ENCODE results near the gene WIPI1. TPM values are rescaled to one million over a fixed set of nuclear protein-coding genes. Genes with fewer than 3 reads are reported as not detected.

Gene WIPI1
- polyA plus RNA-seq, 6 donors from 2014 or later, result 1.4 to 4.6 (median 3.1) TPM; not detected in 1

GRCh38 chr17:68441070-68441770 lies 16.1 kb downstream of the WIPI1 start:
- no peaks in the 10 kb centered on the region for H3K9me3 Mint-ChIP-seq
- ATAC-seq (ENCODE audit: low read depth in 2 of 2), result peak in 1 of 2 donors; percentile 15
- H3K27ac Mint-ChIP-seq, result peak overlapping the region in 5 of 6 donors; percentile 69 to 96 (median 77)
- DNase-seq, result no peak
- no peaks in the 10 kb centered on the region for H3K36me3 Mint-ChIP-seq
- H3K4me3 Mint-ChIP-seq, result peak overlapping the region in 3 of 8 donors; percentile 4 to 51 (median 26)
- H3K27me3 Mint-ChIP-seq, result no peaks in the 10 kb centered on the region
- H3K4me1 Mint-ChIP-seq, result peaks cover 37 to 54% (median 50%) of the 10 kb centered on the region in 3 donors

GRCh38 chr17:68440526-68440925 lies 16.8 kb downstream of the WIPI1 start:
- Mint-ChIP-seq H3K36me3 (no peaks in the 10 kb centered on the region), H3K9me3 (no peaks in the 10 kb centered on the region), H3K4me1 (peaks cover 40 to 60% (median 56%) of the 10 kb centered on the region in 3 donors), H3K4me3 (no peak overlapping the region), H3K27me3 (no peaks in the 10 kb centered on the region), H3K27ac (peak overlapping the region; percentile 28 to 96 (median 70))
- no peak for ATAC-seq (ENCODE audit: low read depth in 2 of 2)
- no peak for DNase-seq

- H3K4me1 Mint-ChIP-seq, result peaks cover 40 to 60% (median 56%) of the 10 kb centered on the region in 3 donors
- H3K27me3 Mint-ChIP-seq, result no peaks in the 10 kb centered on the region
- ATAC-seq (ENCODE audit: low read depth in 2 of 2), result no peak
- no peaks in the 10 kb centered on the region for H3K36me3 Mint-ChIP-seq
- peak overlapping the region in 5 of 6 donors; percentile 64 to 88 (median 74) for H3K27ac Mint-ChIP-seq
- no peaks in the 10 kb centered on the region for H3K9me3 Mint-ChIP-seq
- no peak for DNase-seq
- peak overlapping the region in 1 of 8 donors; percentile 3 for H3K4me3 Mint-ChIP-seq
These were observed 17.5 kb downstream of the WIPI1 start for GRCh38 chr17:68439656-68440290.

- Mint-ChIP-seq H3K9me3 (no peaks in the 10 kb centered on the region), H3K27me3 (no peaks in the 10 kb centered on the region), H3K4me3 (peak overlapping the region; percentile 19 to 90 (median 75)), H3K36me3 (no peaks in the 10 kb centered on the region), H3K27ac (peak overlapping the region in 5 of 6 donors; percentile 69 to 90 (median 88)), H3K4me1 (peaks cover 40 to 60% (median 56%) of the 10 kb centered on the region in 3 donors)
- ATAC-seq (ENCODE audit: low read depth in 2 of 2) (peak; percentile 43 to 55), DNase-seq (peak; percentile 31)
These were observed 19.1 kb downstream of the WIPI1 start for GRCh38 chr17:68437979-68438822.

- ATAC-seq (ENCODE audit: low read depth in 2 of 2), result peak; percentile 74 to 78
- H3K36me3 Mint-ChIP-seq, result peaks cover 0 to 10% of the 10 kb centered on the region in 2 donors
- H3K9me3 Mint-ChIP-seq, result no peaks in the 10 kb centered on the region
- peak overlapping the region in 5 of 6 donors; percentile 3 to 89 (median 82) for H3K27ac Mint-ChIP-seq
- peaks cover 44 to 60% (median 54%) of the 10 kb centered on the region in 3 donors for H3K4me1 Mint-ChIP-seq
- peak; percentile 78 for DNase-seq
- no peaks in the 10 kb centered on the region for H3K27me3 Mint-ChIP-seq
- peak overlapping the region in 5 of 8 donors; percentile 37 to 70 (median 46) for H3K4me3 Mint-ChIP-seq
These were observed 21.1 kb downstream of the WIPI1 start for GRCh38 chr17:68435876-68436842.

- peaks cover 0 to 12% of the 10 kb centered on the region in 2 donors for H3K36me3 Mint-ChIP-seq
- no peak for ATAC-seq (ENCODE audit: low read depth in 2 of 2)
- peaks cover 38 to 52% (median 46%) of the 10 kb centered on the region in 3 donors for H3K4me1 Mint-ChIP-seq
- no peak for DNase-seq
- no peaks in the 10 kb centered on the region for H3K9me3 Mint-ChIP-seq
- H3K27me3 Mint-ChIP-seq, result no peaks in the 10 kb centered on the region
- no peak overlapping the region for H3K4me3 Mint-ChIP-seq
- peak overlapping the region in 1 of 6 donors; percentile 55 for H3K27ac Mint-ChIP-seq
These were observed 21.9 kb downstream of the WIPI1 start for GRCh38 chr17:68435361-68435760.

GRCh38 chr17:68433911-68434508 lies 23.3 kb downstream of the WIPI1 start:
- no peak overlapping the region for H3K27ac Mint-ChIP-seq
- no peak for ATAC-seq (ENCODE audit: low read depth in 2 of 2)
- H3K4me1 Mint-ChIP-seq, result peaks cover 28 to 39% (median 35%) of the 10 kb centered on the region in 3 donors
- DNase-seq, result no peak
- no peak overlapping the region for H3K4me3 Mint-ChIP-seq
- no peaks in the 10 kb centered on the region for H3K9me3 Mint-ChIP-seq
- H3K36me3 Mint-ChIP-seq, result peaks cover 0 to 12% of the 10 kb centered on the region in 2 donors
- H3K27me3 Mint-ChIP-seq, result no peaks in the 10 kb centered on the region

- DNase-seq, result no peak
- no peaks in the 10 kb centered on the region for H3K27me3 Mint-ChIP-seq
- ATAC-seq (ENCODE audit: low read depth in 2 of 2), result no peak
- H3K9me3 Mint-ChIP-seq, result no peaks in the 10 kb centered on the region
- no peak overlapping the region for H3K27ac Mint-ChIP-seq
- H3K4me3 Mint-ChIP-seq, result no peak overlapping the region
- H3K36me3 Mint-ChIP-seq, result peaks cover 0 to 12% of the 10 kb centered on the region in 2 donors
- peaks cover 25 to 31% (median 30%) of the 10 kb centered on the region in 3 donors for H3K4me1 Mint-ChIP-seq
These were observed 24.1 kb downstream of the WIPI1 start for GRCh38 chr17:68433211-68433610.

- no peak overlapping the region for H3K4me3 Mint-ChIP-seq
- H3K27ac Mint-ChIP-seq, result peak overlapping the region in 2 of 6 donors; percentile 31 to 61
- H3K4me1 Mint-ChIP-seq, result peaks cover 17 to 21% (median 21%) of the 10 kb centered on the region in 3 donors
- peaks cover 0 to 12% of the 10 kb centered on the region in 2 donors for H3K36me3 Mint-ChIP-seq
- H3K9me3 Mint-ChIP-seq, result no peaks in the 10 kb centered on the region
- no peaks in the 10 kb centered on the region for H3K27me3 Mint-ChIP-seq
- no peak for DNase-seq
- no peak for ATAC-seq (ENCODE audit: low read depth in 2 of 2)
These were observed 25.0 kb downstream of the WIPI1 start for GRCh38 chr17:68432086-68432864.

- H3K36me3 Mint-ChIP-seq, result peaks cover 0 to 12% of the 10 kb centered on the region in 2 donors
- no peak for DNase-seq
- peaks cover 15 to 17% (median 17%) of the 10 kb centered on the region in 3 donors for H3K4me1 Mint-ChIP-seq
These were observed 25.6 kb downstream of the WIPI1 start for GRCh38 chr17:68431661-68432071.

GRCh38 chr17:68431045-68431608 lies 26.2 kb downstream of the WIPI1 start:
- peaks cover 9 to 12% (median 11%) of the 10 kb centered on the region in 3 donors for H3K4me1 Mint-ChIP-seq
- no peak for DNase-seq
- H3K27me3 Mint-ChIP-seq, result no peaks in the 10 kb centered on the region
- H3K9me3 Mint-ChIP-seq, result no peaks in the 10 kb centered on the region
- H3K27ac Mint-ChIP-seq, result peak overlapping the region in 3 of 6 donors; percentile 34 to 75 (median 61)
- no peak overlapping the region for H3K4me3 Mint-ChIP-seq
- ATAC-seq (ENCODE audit: low read depth in 2 of 2), result no peak
- peaks cover 0 to 12% of the 10 kb centered on the region in 2 donors for H3K36me3 Mint-ChIP-seq

More at GRCh38 chr17:68431661-68432071, 25.6 kb downstream of the WIPI1 start:
- ATAC-seq (ENCODE audit: low read depth in 2 of 2), result peak; percentile 40 to 50
- Mint-ChIP-seq H3K27ac (peak overlapping the region in 2 of 6 donors; percentile 61 to 75), H3K4me3 (no peak overlapping the region), H3K27me3 (no peaks in the 10 kb centered on the region), H3K9me3 (no peaks in the 10 kb centered on the region)
